ENCODE measurements around the gene GPBP1L1. TPM values are rescaled to one million over a fixed set of nuclear protein-coding genes. Genes with fewer than 3 reads are reported as not detected.
A peak's percentile ranks its signal among the peaks of the same experiment; 100 is the strongest.

Gene GPBP1L1
- total and polyA plus RNA-seq, 9 of the 15 experiments (the other 6 are each of a cell fraction or from before 2014, with no cell fraction given): 86.0 to 216 (median 138) TPM

DNA sequence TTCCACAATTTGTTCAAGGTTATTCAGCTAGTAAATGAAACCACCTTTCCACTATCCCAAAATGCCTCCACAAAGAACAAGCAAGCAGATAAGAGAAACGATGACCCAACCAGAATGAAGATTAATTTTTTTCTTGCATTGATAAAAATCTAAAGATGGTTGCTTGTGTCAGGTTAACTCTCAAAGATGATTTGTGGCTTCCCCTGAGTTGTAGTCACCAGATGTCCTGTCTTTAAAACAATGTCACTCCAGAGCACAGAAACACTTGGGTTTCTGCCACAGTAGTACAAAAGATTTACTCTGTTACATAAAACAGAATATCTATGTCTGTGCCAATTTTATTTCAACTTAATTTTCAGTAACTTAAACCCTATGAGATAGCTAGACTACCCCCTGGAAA lies 51.1 kb downstream of the GPBP1L1 start (continued):
- TF ChIP-seq, protein P1, sequence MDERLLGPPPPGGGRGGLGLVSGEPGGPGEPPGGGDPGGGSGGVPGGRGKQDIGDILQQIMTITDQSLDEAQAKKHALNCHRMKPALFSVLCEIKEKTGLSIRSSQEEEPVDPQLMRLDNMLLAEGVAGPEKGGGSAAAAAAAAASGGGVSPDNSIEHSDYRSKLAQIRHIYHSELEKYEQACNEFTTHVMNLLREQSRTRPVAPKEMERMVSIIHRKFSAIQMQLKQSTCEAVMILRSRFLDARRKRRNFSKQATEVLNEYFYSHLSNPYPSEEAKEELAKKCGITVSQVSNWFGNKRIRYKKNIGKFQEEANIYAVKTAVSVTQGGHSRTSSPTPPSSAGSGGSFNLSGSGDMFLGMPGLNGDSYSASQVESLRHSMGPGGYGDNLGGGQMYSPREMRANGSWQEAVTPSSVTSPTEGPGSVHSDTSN (CRISPR knock-in tag; IDR thresholded peaks at IDR 0.05; ENCODE audit: low read depth): no peak
- TF ChIP-seq, protein P1 (tag; conservative IDR thresholded peaks at IDR 0.05; ENCODE audit: low read depth): peak; percentile 89

DNA sequence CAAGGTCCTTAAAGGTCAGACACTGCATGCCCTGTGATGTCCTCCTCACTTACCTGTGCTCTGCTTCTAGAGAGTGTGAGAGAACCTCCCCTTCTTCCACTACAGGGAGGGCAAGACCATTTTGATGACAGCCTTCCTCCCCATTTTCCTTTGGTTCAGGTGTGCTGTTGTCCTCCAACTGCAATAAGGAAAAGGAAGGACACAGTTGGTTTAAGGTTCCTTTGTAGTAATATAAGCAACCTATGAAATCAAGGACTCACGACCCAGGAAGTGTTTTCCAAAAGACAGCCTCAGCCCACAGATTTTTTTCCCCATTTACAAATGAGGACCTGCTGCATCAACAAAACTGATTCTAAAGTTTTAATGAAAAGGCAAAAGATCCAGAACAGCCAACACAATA lies 55.9 kb downstream of the GPBP1L1 start:
- H3K9me3 ChIP-seq (replicated peaks; ENCODE audit: control insufficient read depth, insufficient read depth, low read depth, low read length): no peaks in the 10 kb centered on the region
- intact Hi-C loops (cut with micrococcal nuclease) (no loop called here), in situ Hi-C loops (cut with MboI) (loop anchor here (25.0 kb wide), 1 partner anchor 557 kb away; the partner anchor contains the start of genes P3R3URF, POMGNT1 and TSPAN1)
- CTCF ChIA-PET (ENCODE audit: low intra/inter-chr PET ratio): no interaction called here
- H2AFZ ChIP-seq (ENCODE audit: low read depth, low read length): no peak overlapping the region
- no peaks in the 10 kb centered on the region; a peak in 1 of 5 replicates for H3K27me3 ChIP-seq (ENCODE audit: control insufficient read depth in 2 of 2, insufficient read depth in 2 of 2, low read length in 2 of 2)
- no peak overlapping the region for H3K9ac ChIP-seq (ENCODE audit: insufficient read depth in 1 of 2, low read depth in 2 of 2, low read length in 2 of 2)
- H3K27ac ChIP-seq (ENCODE audit: extremely low read depth, low read depth, low read length): no peak overlapping the region
- no peaks in the 10 kb centered on the region for H4K20me1 ChIP-seq (replicated peaks; ENCODE audit: control insufficient read depth, insufficient read depth, low read length)
- no peaks in the 10 kb centered on the region for H3K9me1 ChIP-seq (ENCODE audit: control insufficient read depth, insufficient read depth, low read length)
- H3K36me3 ChIP-seq (ENCODE audit: control insufficient read depth, insufficient read depth, low read length): peaks cover 94% of the 10 kb centered on the region
- DNase-seq (ENCODE audit: extremely low read depth in 1 of 4, low spot score in 3 of 4): no peak
- no peak for ATAC-seq
- no peaks in the 10 kb centered on the region for H3K4me1 ChIP-seq (replicated peaks in 1 of 2; ENCODE audit: control insufficient read depth in 2 of 2, insufficient read depth in 2 of 2, low read length in 2 of 2)
- no peak for FAIRE-seq
- H3K4me3 ChIP-seq: no peak overlapping the region
- POLR2A ChIA-PET: no interaction called here
- WGBS (ENCODE audit: insufficient coverage, low coverage, missing lambda C conversion rate): 83% methylated on average over 1 of the region's 1 CpG
- BruUV-seq (replicated peaks): no TSS peak
- no peak overlapping the region for H3K4me2 ChIP-seq (ENCODE audit: insufficient read depth, low read length)
- 0 out of 2 replicates have a peak, but pooled peaks have one; percentile 19 for TF ChIP-seq ZNF143 (CRISPR knock-in tag; IDR thresholded peaks at IDR 0.05)
- TF ChIP-seq ZNF644 (tag; IDR thresholded peaks at IDR 0.05; ENCODE audit: low read depth): no peak
- no peaks in the 10 kb centered on the region for H3K79me2 ChIP-seq (ENCODE audit: control insufficient read depth, insufficient read depth, low read length)

Measured in K562 (cell line).